Prostate gland (tissue), 2 donors: ENCODE data around the gene AGTRAP. TPM values are rescaled to one million over a fixed set of nuclear protein-coding genes. Genes with fewer than 3 reads are reported as not detected.

Source experiments
- DNase-seq: peaks from one replicate; pipeline ENCODE4 v3.0.0-alpha.2; 2019; ENCODE audit warnings: low spot score
- H3K27ac ChIP-seq, 2 donors: fragments of 200-600 bp; sonication (generic); 2 replicates each; pipeline ENCODE4 v1.5.1; 2017 to 2019
- H3K27me3 ChIP-seq: fragments of 200-600 bp; sonication (generic); replicated peaks from 2 replicates; pipeline ENCODE4 v1.5.1; 2019; ENCODE audit not compliant: insufficient read depth
- H3K36me3 ChIP-seq, 2 donors: fragments of 200-600 bp; sonication (generic); 1 replicate in 1 of 2; 2 replicates in 1 of 2; pipeline versions ENCODE4 v1.5.1 to v1.8.1; 2017 to 2019
- H3K4me1 ChIP-seq: fragments of 200-600 bp; sonication (generic); replicated peaks from 2 replicates; pipeline ENCODE4 v1.5.1; 2019
- H3K4me3 ChIP-seq, 2 donors: fragments of 200-600 bp; sonication (generic); 2 replicates each; pipeline ENCODE4 v1.5.1; 2017 to 2019
- H3K9me3 ChIP-seq: fragments of 200-600 bp; sonication (generic); 2 replicates; pipeline ENCODE4 v1.5.1; 2017
- CTCF ChIP-seq, 4 experiments: fragments of 200-600 bp in 2 of 4; fragments of 450-650 bp in 2 of 4; sonication (generic) in 2 of 4; IDR thresholded peaks; 1 replicate in 3 of 4; 2 replicates in 1 of 4; pipeline ENCODE4 v1.5.1; 2016 to 2019; ENCODE audit warnings: antibody characterized with exemption in 4 of 4, mild to moderate bottlenecking in 2 of 4, moderate library complexity in 2 of 4
- POLR2A ChIP-seq: fragments of 450-650 bp; IDR thresholded peaks from one replicate; pipeline ENCODE4 v1.6.1; 2016; ENCODE audit warnings: antibody characterized with exemption, mild to moderate bottlenecking
- POLR2AphosphoS5 ChIP-seq: sonication (generic); formaldehyde crosslinking; IDR thresholded peaks from one replicate; pipeline ENCODE4 v1.6.1; 2017; ENCODE audit warnings: antibody characterized with exemption
- WGBS: methylation state at CpG from one replicate; pipeline ENCODE4 v1.1.5; 2018; 5-methylcytosine and 5-hydroxymethylcytosine counted together
- intact Hi-C: fragments of 100-400 bp; cut with DNase I; formaldehyde crosslinking; loops from one replicate; pipeline ENCODE4 v1.14.2; 2022
- total RNA-seq, 2 donors: library from RNA; depleted of rRNA; stranded (reverse); fragments of >200 nt; gene quantifications; one replicate each; pipeline ENCODE4 v1.1.0, GENCODE V29; 2016

Gene AGTRAP
- total RNA-seq, 2 donors from 2014 or later = 114 to 123 TPM

GRCh38 chr1:11767922-11768704 is 32.2 kb downstream of the AGTRAP start:
- intact Hi-C loops = no loop called here
- no peaks in the 10 kb centered on the region for H3K36me3 ChIP-seq
- H3K4me3 ChIP-seq = no peak overlapping the region
- H3K4me1 ChIP-seq = no peaks in the 10 kb centered on the region
- no peaks in the 10 kb centered on the region for H3K9me3 ChIP-seq
- no peak overlapping the region for H3K27ac ChIP-seq
- no peak for DNase-seq
- 79% methylated on average over 16 of the region's 16 CpGs for WGBS
- no peaks in the 10 kb centered on the region for H3K27me3 ChIP-seq
- no peak for TF ChIP-seq POLR2AphosphoS5
- TF ChIP-seq POLR2A = no peak
- no peak for TF ChIP-seq CTCF (IDR thresholded peaks at IDR 0.05)

GRCh38 chr1:11768821-11769220 is 32.9 kb downstream of the AGTRAP start:
- WGBS = 70% methylated on average over 4 of the region's 4 CpGs
- no peak for TF ChIP-seq POLR2AphosphoS5
- no peak for TF ChIP-seq CTCF (IDR thresholded peaks at IDR 0.05)
- no peak for TF ChIP-seq POLR2A

GRCh38 chr1:11769274-11769673 is 33.3 kb downstream of the AGTRAP start:
- Histone ChIP-seq H3K27me3 (no peaks in the 10 kb centered on the region), H3K36me3 (no peaks in the 10 kb centered on the region), H3K27ac (no peak overlapping the region), H3K4me3 (no peak overlapping the region), H3K9me3 (no peaks in the 10 kb centered on the region), H3K4me1 (no peaks in the 10 kb centered on the region)
- 80% methylated on average over 4 of the region's 4 CpGs for WGBS
- TF ChIP-seq POLR2A = no peak
- no peak for TF ChIP-seq CTCF (IDR thresholded peaks at IDR 0.05)
- TF ChIP-seq POLR2AphosphoS5 = no peak
- intact Hi-C loops = no loop called here
- DNase-seq = no peak

More at GRCh38 chr1:11768821-11769220, 32.9 kb downstream of the AGTRAP start:
- Histone ChIP-seq H3K9me3 (no peaks in the 10 kb centered on the region), H3K27me3 (no peaks in the 10 kb centered on the region), H3K36me3 (no peaks in the 10 kb centered on the region), H3K4me3 (no peak overlapping the region), H3K4me1 (no peaks in the 10 kb centered on the region), H3K27ac (no peak overlapping the region)
- intact Hi-C loops = no loop called here
- DNase-seq = no peak

- DNase-seq = no peak
- H3K27ac ChIP-seq = no peak overlapping the region
- H3K36me3 ChIP-seq = no peaks in the 10 kb centered on the region
- TF ChIP-seq CTCF (IDR thresholded peaks at IDR 0.05) (no peak), POLR2AphosphoS5 (no peak), POLR2A (no peak)
- intact Hi-C loops = no loop called here
- no peaks in the 10 kb centered on the region for H3K9me3 ChIP-seq
- no peaks in the 10 kb centered on the region for H3K4me1 ChIP-seq
- H3K27me3 ChIP-seq = no peaks in the 10 kb centered on the region
- no peak overlapping the region for H3K4me3 ChIP-seq
These were observed 34.1 kb downstream of the AGTRAP start for GRCh38 chr1:11770011-11770410.

GRCh38 chr1:11771481-11772043 is 35.6 kb downstream of the AGTRAP start:
- Histone ChIP-seq H3K27ac (no peak overlapping the region), H3K36me3 (no peaks in the 10 kb centered on the region), H3K4me1 (no peaks in the 10 kb centered on the region), H3K4me3 (no peak overlapping the region), H3K27me3 (no peaks in the 10 kb centered on the region), H3K9me3 (no peaks in the 10 kb centered on the region)
- no peak for DNase-seq
- TF ChIP-seq CTCF (IDR thresholded peaks at IDR 0.05) (no peak), POLR2A (no peak), POLR2AphosphoS5 (no peak)
- intact Hi-C loops = no loop called here
- 78% methylated on average over 11 of the region's 11 CpGs for WGBS
